Measurements from ENCODE around the gene ZBTB47. TPM values are rescaled to one million over a fixed set of nuclear protein-coding genes. Genes with fewer than 3 reads are reported as not detected.

The ZBTB47 gene
- total RNA-seq: 29.2 and 33.2 TPM in 2 replicates

DNA sequence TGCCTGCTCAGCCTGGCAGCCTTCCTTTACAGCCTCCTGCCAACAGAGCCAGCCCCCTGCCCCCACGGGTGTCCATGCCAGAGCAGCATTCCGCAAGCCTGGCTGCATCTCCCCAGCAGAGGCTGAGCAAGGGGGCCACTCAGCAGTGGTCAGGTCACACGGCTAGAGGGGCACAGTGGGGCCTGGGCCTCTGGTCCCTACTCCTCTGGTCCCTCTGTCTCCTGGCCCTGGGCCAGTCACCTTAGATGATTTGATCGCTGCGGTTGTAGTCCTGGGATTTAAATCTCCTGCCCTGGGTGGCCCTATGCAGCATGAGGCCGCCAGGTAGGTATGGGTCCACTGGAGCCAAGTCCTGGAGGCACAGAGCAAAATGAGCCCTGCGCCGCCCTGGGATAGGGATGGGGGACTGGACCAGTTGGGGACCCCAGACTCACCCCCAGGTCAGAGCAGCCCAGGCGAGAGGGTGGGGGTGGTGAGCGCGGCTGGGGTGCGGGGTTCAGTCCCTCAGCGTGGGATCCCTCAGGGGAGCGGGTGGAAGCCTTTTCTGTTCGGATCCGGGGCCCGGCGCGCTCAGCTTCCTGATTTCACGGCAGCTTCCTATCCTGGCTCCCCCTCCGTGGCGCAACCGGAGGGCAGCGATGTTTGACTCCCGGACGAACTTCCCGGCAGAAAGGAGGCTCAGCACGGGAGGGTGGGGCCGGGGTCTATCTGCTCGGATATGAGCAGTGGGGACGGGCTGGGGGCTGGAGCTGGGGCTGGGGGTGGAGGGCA is at the start of gene ZBTB47:
Gene ZBTB47 (plus strand): TSS at position 138 of the 771 bp plus-strand sequence. CDS start 4,659 bp downstream, outside the sequence.

DNA sequence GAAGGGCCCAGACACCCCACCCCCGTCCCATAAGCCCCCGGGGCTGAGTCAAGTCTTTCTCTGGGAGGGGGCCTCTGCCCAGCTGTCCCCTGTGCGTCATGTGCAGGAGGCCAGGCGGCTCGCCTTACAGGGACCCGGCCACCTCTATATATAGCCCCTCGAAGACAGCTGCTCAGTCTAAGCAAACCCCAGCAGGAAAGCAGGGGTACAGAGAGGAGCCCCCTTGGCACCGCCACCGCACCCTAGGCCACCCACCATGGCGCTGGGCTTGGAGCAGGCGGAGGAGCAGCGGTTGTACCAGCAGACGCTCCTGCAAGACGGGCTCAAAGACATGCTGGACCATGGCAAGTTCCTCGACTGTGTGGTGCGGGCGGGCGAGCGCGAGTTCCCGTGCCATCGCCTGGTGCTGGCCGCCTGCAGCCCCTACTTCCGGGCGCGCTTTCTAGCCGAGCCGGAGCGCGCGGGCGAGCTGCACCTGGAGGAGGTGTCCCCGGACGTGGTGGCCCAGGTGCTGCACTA is 31.9 kb downstream of the ZBTB47 start, which contains the start of gene KLHL40:
Gene KLHL40 (plus strand): TSS at position 175 of the 519 bp plus-strand sequence. CDS start 82 bp downstream, at position 257.

DNA sequence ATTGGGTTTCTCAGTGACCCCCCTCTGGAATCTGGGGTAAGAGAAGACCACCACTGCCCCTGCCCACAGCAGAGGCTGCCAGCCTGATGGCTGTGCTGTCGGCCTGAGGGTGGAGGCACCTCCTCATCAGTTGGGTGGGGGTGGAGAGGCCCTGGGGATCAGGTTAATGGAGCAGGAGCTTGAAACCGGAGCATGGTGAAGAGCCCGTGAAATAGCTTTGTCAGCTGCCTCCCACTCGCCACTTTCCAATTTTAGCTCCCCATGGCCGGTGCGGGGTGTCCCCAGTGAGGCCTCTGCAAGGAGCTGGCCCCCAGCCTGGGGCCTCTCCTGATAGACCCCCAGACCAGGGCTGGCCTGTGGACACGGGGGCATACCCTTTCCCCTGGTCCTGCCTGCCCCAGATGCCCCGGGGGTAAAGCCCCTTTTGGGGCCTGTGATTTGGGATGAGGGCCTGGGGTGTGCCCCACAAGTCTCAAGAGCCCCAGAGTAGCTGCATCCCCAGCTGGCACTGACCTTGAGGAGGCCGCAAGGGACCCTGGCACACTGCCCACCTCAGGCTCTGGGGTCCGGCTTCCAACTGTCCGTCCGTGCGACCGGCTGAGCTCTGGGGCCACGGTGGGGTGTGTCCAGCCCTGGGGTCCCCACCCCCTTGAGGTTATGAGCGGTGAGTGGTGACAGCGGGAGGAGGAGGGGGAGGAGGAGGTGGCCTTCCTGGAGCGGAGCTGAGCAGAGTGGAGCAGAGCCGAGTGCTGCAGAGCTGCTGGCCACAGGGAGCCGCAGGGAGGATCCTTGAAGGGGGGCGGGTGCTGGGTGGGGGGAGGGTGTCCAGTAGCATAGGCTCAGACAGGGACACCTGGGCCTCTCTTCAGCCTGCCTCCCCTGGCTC is 48.8 kb downstream of the ZBTB47 start, which contains the start of gene HHATL:
Gene HHATL (minus strand): TSS at position 733 of the 886 bp plus-strand sequence. CDS start 1,972 bp downstream, outside the sequence.

Other genes with a start within 250 kb of the ZBTB47 start
- gene LYZL4, start 243.1 kb upstream of the ZBTB47 start, total RNA-seq: not detected in 2 replicates
- not detected in 2 replicates for gene VIPR1, start 151.1 kb upstream of the ZBTB47 start, total RNA-seq
- 65.6 and 72.2 TPM in 2 replicates for gene SEC22C, start 71.7 kb upstream of the ZBTB47 start, total RNA-seq
- gene SS18L2, start 62.8 kb upstream of the ZBTB47 start, total RNA-seq: 19.6 and 22.6 TPM in 2 replicates
- gene NKTR, start 53.0 kb upstream of the ZBTB47 start, total RNA-seq: 106 and 116 TPM in 2 replicates
- not detected in 2 replicates for gene KLHL40, start 31.8 kb downstream of the ZBTB47 start, total RNA-seq
- gene HHATL, start 49.1 kb downstream of the ZBTB47 start, total RNA-seq: not detected in 2 replicates
- gene CCDC13, start 119.6 kb downstream of the ZBTB47 start, total RNA-seq: 0.91 and 0.97 TPM in 2 replicates
- 128 and 146 TPM in 2 replicates for gene HIGD1A, start 150.8 kb downstream of the ZBTB47 start, total RNA-seq
- gene ACKR2, start 155.7 kb downstream of the ZBTB47 start, total RNA-seq: 0.13 and 0.32 TPM in 2 replicates
- not detected in 2 replicates for gene CYP8B1, start 222.2 kb downstream of the ZBTB47 start, total RNA-seq